Keratinocyte (primary cell): ENCODE data around the gene CD99L2.

ENCODE experiments used
- CTCF ChIP-seq, 3 experiments: IDR thresholded peaks in 1 of 3; conservative IDR thresholded peaks in 1 of 3; optimal IDR thresholded peaks in 1 of 3; 2 replicates in 2 of 3; 3 replicates in 1 of 3; pipeline versions ENCODE3 to v1.5.1; 2011; ENCODE audit warnings: low read length in 3 of 3, mild to moderate bottlenecking in 3 of 3, moderate library complexity in 2 of 3, control low read depth in 1 of 3, inconsistent platforms in 1 of 3; ENCODE audit not compliant: insufficient read depth in 2 of 3; ENCODE audit errors: extremely low read depth in 1 of 3
- EZH2 ChIP-seq: IDR thresholded peaks from one replicate; pipeline ENCODE4 v1.6.1; 2012; ENCODE audit warnings: inconsistent platforms, mild to moderate bottlenecking, low read length, moderate library complexity

- no peak for TF ChIP-seq CTCF (optimal IDR thresholded peaks at IDR 0.05 in 1 of 3, IDR thresholded peaks at IDR 0.05 in 1 of 3, conservative IDR thresholded peaks at IDR 0.05 in 1 of 3; ENCODE audit: extremely low read depth in 1 of 3, insufficient read depth in 2 of 3, low read length in 3 of 3)
- TF ChIP-seq EZH2: no peak
Observed at GRCh38 chrX:150841456-150842197, 56.8 kb downstream of the CD99L2 start.
